C4-2B (cell line): ENCODE data around the gene RORC.

ENCODE experiments used
- H3K27ac ChIP-seq: fragments of 450-650 bp; 2 replicates; pipeline ENCODE4 v1.5.1; 2017
- CTCF ChIP-seq: fragments of 450-650 bp; conservative IDR thresholded peaks from 2 replicates; pipeline ENCODE4 v1.5.1; 2017; ENCODE audit warnings: mild to moderate bottlenecking
- ZFX ChIP-seq: fragments of 450-650 bp; IDR thresholded peaks from 2 replicates; pipeline ENCODE4 v1.6.1; 2017

RORC gene

GRCh38 chr1:151807131-151807530, 24.5 kb downstream of the RORC start:
- no peak for TF ChIP-seq CTCF
- no peak for TF ChIP-seq ZFX
- H3K27ac ChIP-seq: no peak overlapping the region

- TF ChIP-seq CTCF: no peak
- TF ChIP-seq ZFX: no peak
- no peak overlapping the region for H3K27ac ChIP-seq
These were observed 25.4 kb downstream of the RORC start for GRCh38 chr1:151806170-151806569.

GRCh38 chr1:151805066-151805820, 26.4 kb downstream of the RORC start, which contains the start of gene LINGO4:
TSS of gene LINGO4 (minus strand) at chr1:151805419. CDS start at chr1:151802704, 2,715 bp downstream.
- no peak for TF ChIP-seq CTCF
- TF ChIP-seq ZFX: no peak

GRCh38 chr1:151803915-151804314, 27.7 kb downstream of the RORC start:
- no peak overlapping the region for H3K27ac ChIP-seq
- TF ChIP-seq CTCF: no peak
- no peak for TF ChIP-seq ZFX

More at GRCh38 chr1:151805066-151805820, 26.4 kb downstream of the RORC start, which contains the start of gene LINGO4:
- H3K27ac ChIP-seq: no peak within 1 kb of the TSS

DNA sequence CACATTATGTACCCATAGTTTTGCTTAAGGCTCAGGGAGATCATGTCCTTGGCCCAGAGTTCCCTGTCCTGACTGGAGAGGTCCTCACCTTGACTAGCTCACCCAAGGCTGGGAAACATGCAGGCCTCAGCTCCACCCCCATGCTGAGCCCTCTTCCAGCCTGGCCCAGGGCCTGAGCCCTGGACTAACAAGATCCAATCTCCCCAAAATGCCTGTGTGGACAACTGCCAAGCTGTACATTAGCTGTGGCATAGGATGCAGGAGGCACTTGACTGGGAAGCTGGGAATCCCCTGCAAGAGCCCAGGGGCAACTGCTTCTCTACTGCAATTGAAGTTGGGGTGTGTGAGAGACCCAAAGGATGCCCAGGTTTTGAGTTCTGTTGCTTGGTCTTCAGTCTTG, 28.4 kb downstream of the RORC start:
- no peak for TF ChIP-seq CTCF
- TF ChIP-seq ZFX: no peak
- H3K27ac ChIP-seq: no peak overlapping the region

DNA sequence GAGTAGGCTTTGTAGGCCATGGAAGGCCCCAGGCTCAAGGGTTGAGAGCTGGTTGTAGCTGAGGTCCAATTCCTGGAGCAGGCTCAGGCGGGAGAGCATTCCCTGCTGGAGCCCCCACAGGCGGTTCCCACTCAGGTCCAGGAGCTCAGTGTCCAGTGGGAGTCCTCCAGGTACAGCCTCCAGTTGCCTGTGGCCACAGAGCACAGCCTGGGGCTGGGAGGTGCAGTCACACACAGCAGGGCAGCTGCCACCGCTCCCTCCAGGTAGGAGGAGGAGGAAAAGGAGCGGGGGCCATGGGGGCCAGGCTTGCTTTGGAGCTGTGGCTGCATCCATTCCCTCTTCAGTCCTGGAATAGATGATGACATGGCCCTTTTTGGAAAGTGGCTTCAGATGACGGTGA, 29.2 kb downstream of the RORC start:
- H3K27ac ChIP-seq: no peak overlapping the region
- TF ChIP-seq CTCF (no peak), ZFX (no peak)

GRCh38 chr1:151801846-151802245, 29.8 kb downstream of the RORC start:
- no peak overlapping the region for H3K27ac ChIP-seq
- TF ChIP-seq ZFX: no peak
- no peak for TF ChIP-seq CTCF
